GM12878 (cell line): Measurements from ENCODE around the gene DNMT3L. TPM values are rescaled to one million over a fixed set of nuclear protein-coding genes. Genes with fewer than 3 reads are reported as not detected.

Source experiments
- ATAC-seq: fragments of 200-7000 bp; cut with Tn5 transposase; 3 replicates; pipeline ENCODE4 v1.9.1; 2020; ENCODE audit warnings: mild to moderate bottlenecking, moderate library complexity
- BruUV-seq: library from RNA; stranded (reverse); fragments of 400-500 nt; replicated peaks from 2 replicates; lab custom pipeline; 2021; lab: Mats Ljungman, UMichigan
- CTCF ChIA-PET: fragments of 300-600 bp; sonication (Branson Sonifier 250); formaldehyde crosslinking; extraction: SDS; loops from one replicate; lab custom pipeline; 2021; ENCODE audit warnings: inconsistent platforms; lab: Yijun Ruan, JAX
- POLR2A ChIA-PET: fragments of 350-600 bp; formaldehyde crosslinking; extraction: SDS; loops from one replicate; lab custom pipeline; 2021; ENCODE audit warnings: inconsistent platforms; lab: Charles Lee
- RAD21 ChIA-PET: fragments of 300-600 bp; sonication (Branson Sonifier 250); formaldehyde crosslinking; loops from one replicate; lab custom pipeline; 2023; ENCODE audit warnings: antibody characterized with exemption; ENCODE audit not compliant: unreplicated experiment; lab: Charles Lee
- SMC1A ChIA-PET: fragments of 300-600 bp; sonication (Branson Sonifier 250); formaldehyde crosslinking; loops from one replicate; lab custom pipeline; 2023; ENCODE audit not compliant: unreplicated experiment, uncharacterized antibody; lab: Charles Lee
- DNase-seq: peaks from one replicate; pipeline ENCODE4 v3.0.0-alpha.2; 2011; ENCODE audit warnings: low read depth, low spot score
- FAIRE-seq: peaks from 3 replicates; lab custom pipeline; 2011; peaks lifted over from hg19 to GRCh38; lab: Jason Lieb, UNC
- H2AFZ ChIP-seq: 2 replicates; pipeline ENCODE4 v1.6.0; 2011; ENCODE audit warnings: low read depth, low read length, control low read depth; ENCODE audit not compliant: control insufficient read depth
- H3K27ac ChIP-seq: 2 replicates; pipeline ENCODE4 v1.5.1; 2011; ENCODE audit warnings: control low read depth; ENCODE audit not compliant: control insufficient read depth, insufficient read depth
- H3K27me3 ChIP-seq, 2 experiments: replicated peaks in 1 of 2; 2 replicates each; pipeline versions ENCODE4 v1.6.0 to v1.6.1; 2011; ENCODE audit warnings: low read length in 1 of 2; ENCODE audit not compliant: control insufficient read depth in 2 of 2, insufficient read depth in 2 of 2
- H3K36me3 ChIP-seq, 2 experiments: 2 replicates each; pipeline ENCODE4 v1.5.1; 2011; ENCODE audit warnings: low read length in 1 of 2; ENCODE audit not compliant: control insufficient read depth in 2 of 2, insufficient read depth in 2 of 2
- H3K4me1 ChIP-seq: 2 replicates; pipeline ENCODE4 v1.6.1; 2011; ENCODE audit warnings: mild to moderate bottlenecking, low read length, moderate library complexity, mixed read lengths; ENCODE audit not compliant: control insufficient read depth, insufficient read depth
- H3K4me2 ChIP-seq: 2 replicates; pipeline ENCODE4 v1.6.0; 2011; ENCODE audit warnings: control low read depth; ENCODE audit not compliant: control insufficient read depth, insufficient read depth
- H3K4me3 ChIP-seq: fragments of 200-600 bp; sonication (generic); 2 replicates; pipeline ENCODE4 v1.5.1; 2016
- H3K79me2 ChIP-seq: 2 replicates; pipeline ENCODE4 v1.6.0; 2011; ENCODE audit warnings: low read length; ENCODE audit not compliant: control insufficient read depth, insufficient read depth
- H3K9ac ChIP-seq: 2 replicates; pipeline ENCODE4 v1.8.0; 2011; ENCODE audit warnings: low read length, control low read depth, mixed read lengths; ENCODE audit not compliant: control insufficient read depth, insufficient read depth
- H3K9me3 ChIP-seq: replicated peaks from 3 replicates; pipeline ENCODE4 v1.5.1; 2011; ENCODE audit warnings: mild to moderate bottlenecking, low read length; ENCODE audit not compliant: control insufficient read depth, insufficient read depth
- H4K20me1 ChIP-seq: 2 replicates; pipeline ENCODE4 v1.6.0; 2011; ENCODE audit not compliant: control insufficient read depth, insufficient read depth
- CBX5 ChIP-seq: sonication (generic); IDR thresholded peaks from 2 replicates; pipeline ENCODE4 v1.6.1; 2016; ENCODE audit warnings: low read depth, moderate library complexity, mild to moderate bottlenecking, inconsistent platforms
- EED ChIP-seq: sonication (generic); IDR thresholded peaks from 2 replicates; pipeline ENCODE4 v1.6.1; 2016; ENCODE audit warnings: antibody characterized with exemption, low read depth
- FOS ChIP-seq: IDR thresholded peaks from 3 replicates; pipeline ENCODE4 v1.6.1; 2011; ENCODE audit warnings: borderline replicate concordance; ENCODE audit not compliant: insufficient read length; ENCODE audit errors: extremely low read depth
- HDAC2 ChIP-seq: fragments of 200-600 bp; sonication (generic); IDR thresholded peaks from 2 replicates; pipeline ENCODE4 v1.6.1; 2017
- IKZF1 ChIP-seq: fragments of 450-650 bp; conservative IDR thresholded peaks from 2 replicates; pipeline ENCODE4 v1.6.1; 2017; ENCODE audit warnings: antibody characterized with exemption, mild to moderate bottlenecking
- MTA3 ChIP-seq: IDR thresholded peaks from 2 replicates; pipeline ENCODE4 v1.6.1; 2012; ENCODE audit warnings: low read length, inconsistent platforms, borderline replicate concordance
- NFXL1 ChIP-seq: fragments of 450-650 bp; IDR thresholded peaks from 2 replicates; pipeline ENCODE4 v1.6.1; 2017; ENCODE audit warnings: antibody characterized with exemption, mild to moderate bottlenecking, borderline replicate concordance
- NFYA ChIP-seq: IDR thresholded peaks from 2 replicates; pipeline ENCODE4 v1.6.1; 2011; ENCODE audit warnings: low read depth, mild to moderate bottlenecking, low read length, improper control_type of control experiment, borderline replicate concordance
- NR2F1 ChIP-seq: fragments of 450-650 bp; conservative IDR thresholded peaks from 2 replicates; pipeline ENCODE4 v1.6.1; 2017; ENCODE audit warnings: mild to moderate bottlenecking
- PAX5 ChIP-seq: IDR thresholded peaks from 2 replicates; pipeline ENCODE4 v1.6.1; 2011; ENCODE audit warnings: low read depth, low read length, borderline replicate concordance
- PAX8 ChIP-seq: fragments of 450-650 bp; IDR thresholded peaks from 2 replicates; pipeline ENCODE4 v1.6.1; 2017; ENCODE audit warnings: mild to moderate bottlenecking, moderate library complexity
- POU2F2 ChIP-seq: IDR thresholded peaks from 3 replicates; pipeline ENCODE4 v1.6.1; 2011; ENCODE audit warnings: low read depth, mild to moderate bottlenecking, low read length, borderline replicate concordance
- RAD51 ChIP-seq: fragments of 450-650 bp; IDR thresholded peaks from 2 replicates; pipeline ENCODE4 v1.6.1; 2016; ENCODE audit warnings: moderate library complexity, mild to moderate bottlenecking, inconsistent platforms
- SIX5 ChIP-seq: IDR thresholded peaks from 2 replicates; pipeline ENCODE4 v1.6.1; 2011; ENCODE audit warnings: mild to moderate bottlenecking, low read depth, low read length, moderate library complexity; ENCODE audit not compliant: severe bottlenecking
- SREBF2 ChIP-seq: IDR thresholded peaks from 2 replicates; pipeline ENCODE4 v1.6.1; 2012; ENCODE audit warnings: mild to moderate bottlenecking, low read length
- TCF7 ChIP-seq: IDR thresholded peaks from 2 replicates; pipeline ENCODE4 v1.6.1; 2014; ENCODE audit warnings: antibody characterized with exemption, borderline replicate concordance
- ZNF217 ChIP-seq: fragments of 450-650 bp; IDR thresholded peaks from 2 replicates; pipeline ENCODE4 v1.6.1; 2017; ENCODE audit warnings: antibody characterized with exemption, mild to moderate bottlenecking
- ZNF384 ChIP-seq: IDR thresholded peaks from 2 replicates; pipeline ENCODE4 v1.6.1; 2012; ENCODE audit warnings: low read depth, mild to moderate bottlenecking, low read length, improper control_type of control experiment, borderline replicate concordance
- WGBS: methylation state at CpG from one replicate; pipeline ENCODE4 v1.1.6; 2016; ENCODE audit warnings: low lambda C conversion rate; ENCODE audit not compliant: insufficient replicate concordance, insufficient coverage; ENCODE audit errors: missing lambda C conversion rate; 5-methylcytosine and 5-hydroxymethylcytosine counted together
- in situ Hi-C: fragments of 300-500 bp; cut with MboI; formaldehyde crosslinking; loops from 9 replicates; pipeline ENCODE4 v1.14.3; 2018; ENCODE audit warnings: mixed read lengths
- intact Hi-C: fragments of 100-400 bp; cut with micrococcal nuclease; formaldehyde crosslinking; loops from one replicate; pipeline ENCODE4 v1.14.2; 2022; ENCODE audit not compliant: unreplicated experiment
- polyA plus RNA-seq, 11 experiments: library from polyadenylated mRNA; depleted of rRNA in 4 of 11; unstranded in 6 of 11; stranded (reverse) in 5 of 11; fragments of >200 nt; fragmentation: Nextera tagmentation in 4 of 11; fragmentation: Illumina TruSeq in 1 of 11; extraction: Ambion mirVana in 4 of 11; extraction: Trizol in 1 of 11; gene quantifications; 1 replicate in 1 of 11; 2 replicates in 10 of 11; pipeline versions ENCODE4 v1.2.1 to v1.2.3, GENCODE V29; 2011 to 2016; ENCODE audit warnings: inconsistent platforms in 2 of 11, missing spikeins in 2 of 11, low read depth in 1 of 11
- total RNA-seq, 4 experiments: library from RNA; depleted of rRNA in 3 of 4; stranded (reverse); fragments of >200 nt in 3 of 4; fragmentation: Illumina TruSeq in 1 of 4; extraction: Trizol in 1 of 4; gene quantifications; 2 replicates each; pipeline versions ENCODE4 v1.2.1 to v1.2.3, GENCODE V29; 2013 to 2021
- TF ChIP-seq, protein P1 (sequence below): fragments of 450-650 bp; IDR thresholded peaks from 2 replicates; pipeline ENCODE4 v1.6.1; 2018; ENCODE audit warnings: borderline replicate concordance, mild to moderate bottlenecking; ENCODE audit not compliant: partially characterized antibody
- TF ChIP-seq, protein P2 (sequence below): fragments of 450-650 bp; IDR thresholded peaks from 2 replicates; pipeline ENCODE4 v1.6.1; 2018; ENCODE audit warnings: mild to moderate bottlenecking, low read depth, moderate library complexity; ENCODE audit not compliant: partially characterized antibody

DNMT3L gene
- total and polyA plus RNA-seq, 10 of the 15 experiments (the other 5 are each of a cell fraction or from before 2014, with no cell fraction given): not detected

DNA sequence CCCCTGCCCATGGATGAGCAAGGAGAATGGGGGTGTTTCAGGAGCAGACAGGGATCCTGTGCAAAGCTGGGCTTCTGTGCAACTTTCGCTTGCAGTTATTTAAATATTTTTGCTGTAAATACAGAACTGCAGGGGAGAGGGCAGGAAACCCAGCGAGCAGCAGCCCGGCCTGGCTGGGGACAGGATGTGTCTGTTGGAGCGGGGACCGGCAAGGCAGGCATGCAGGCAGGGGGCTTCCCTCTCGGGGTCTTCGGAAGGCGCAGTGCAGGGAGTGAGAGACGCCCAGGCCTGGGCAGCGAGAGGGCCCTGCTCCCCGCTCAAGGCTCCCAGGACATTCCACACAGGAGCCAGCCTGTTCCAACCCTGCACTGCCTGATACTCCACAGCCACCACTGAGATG is 22.3 kb upstream of the DNMT3L start:
- FAIRE-seq (no peak), DNase-seq (no peak)
- no TSS peak for BruUV-seq
- in situ Hi-C loops: no loop called here
- Histone ChIP-seq H3K27ac (no peak overlapping the region), H3K9me3 (no peaks in the 10 kb centered on the region), H2AFZ (no peak overlapping the region), H3K79me2 (no peaks in the 10 kb centered on the region)
- RAD21 ChIA-PET: no interaction called here
- TF ChIP-seq PAX8 (no peak), EED (no peak), NFXL1 (no peak), NFYA (no peak), ZNF384 (no peak), FOS (no peak), PAX5 (no peak), CBX5 (no peak), SREBF2 (no peak), IKZF1 (no peak), SIX5 (no peak), HDAC2 (no peak), MTA3 (no peak), NR2F1 (no peak), ZNF217 (no peak), RAD51 (no peak), POU2F2 (no peak), TCF7 (no peak)
- TF ChIP-seq, protein P1, sequence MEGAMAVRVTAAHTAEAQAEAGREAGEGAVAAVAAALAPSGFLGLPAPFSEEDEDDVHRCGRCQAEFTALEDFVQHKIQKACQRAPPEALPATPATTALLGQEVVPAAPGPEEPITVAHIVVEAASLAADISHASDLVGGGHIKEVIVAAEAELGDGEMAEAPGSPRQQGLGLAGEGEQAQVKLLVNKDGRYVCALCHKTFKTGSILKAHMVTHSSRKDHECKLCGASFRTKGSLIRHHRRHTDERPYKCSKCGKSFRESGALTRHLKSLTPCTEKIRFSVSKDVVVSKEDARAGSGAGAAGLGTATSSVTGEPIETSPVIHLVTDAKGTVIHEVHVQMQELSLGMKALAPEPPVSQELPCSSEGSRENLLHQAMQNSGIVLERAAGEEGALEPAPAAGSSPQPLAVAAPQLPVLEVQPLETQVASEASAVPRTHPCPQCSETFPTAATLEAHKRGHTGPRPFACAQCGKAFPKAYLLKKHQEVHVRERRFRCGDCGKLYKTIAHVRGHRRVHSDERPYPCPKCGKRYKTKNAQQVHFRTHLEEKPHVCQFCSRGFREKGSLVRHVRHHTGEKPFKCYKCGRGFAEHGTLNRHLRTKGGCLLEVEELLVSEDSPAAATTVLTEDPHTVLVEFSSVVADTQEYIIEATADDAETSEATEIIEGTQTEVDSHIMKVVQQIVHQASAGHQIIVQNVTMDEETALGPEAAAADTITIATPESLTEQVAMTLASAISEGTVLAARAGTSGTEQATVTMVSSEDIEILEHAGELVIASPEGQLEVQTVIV: no peak
- TF ChIP-seq, protein P2, sequence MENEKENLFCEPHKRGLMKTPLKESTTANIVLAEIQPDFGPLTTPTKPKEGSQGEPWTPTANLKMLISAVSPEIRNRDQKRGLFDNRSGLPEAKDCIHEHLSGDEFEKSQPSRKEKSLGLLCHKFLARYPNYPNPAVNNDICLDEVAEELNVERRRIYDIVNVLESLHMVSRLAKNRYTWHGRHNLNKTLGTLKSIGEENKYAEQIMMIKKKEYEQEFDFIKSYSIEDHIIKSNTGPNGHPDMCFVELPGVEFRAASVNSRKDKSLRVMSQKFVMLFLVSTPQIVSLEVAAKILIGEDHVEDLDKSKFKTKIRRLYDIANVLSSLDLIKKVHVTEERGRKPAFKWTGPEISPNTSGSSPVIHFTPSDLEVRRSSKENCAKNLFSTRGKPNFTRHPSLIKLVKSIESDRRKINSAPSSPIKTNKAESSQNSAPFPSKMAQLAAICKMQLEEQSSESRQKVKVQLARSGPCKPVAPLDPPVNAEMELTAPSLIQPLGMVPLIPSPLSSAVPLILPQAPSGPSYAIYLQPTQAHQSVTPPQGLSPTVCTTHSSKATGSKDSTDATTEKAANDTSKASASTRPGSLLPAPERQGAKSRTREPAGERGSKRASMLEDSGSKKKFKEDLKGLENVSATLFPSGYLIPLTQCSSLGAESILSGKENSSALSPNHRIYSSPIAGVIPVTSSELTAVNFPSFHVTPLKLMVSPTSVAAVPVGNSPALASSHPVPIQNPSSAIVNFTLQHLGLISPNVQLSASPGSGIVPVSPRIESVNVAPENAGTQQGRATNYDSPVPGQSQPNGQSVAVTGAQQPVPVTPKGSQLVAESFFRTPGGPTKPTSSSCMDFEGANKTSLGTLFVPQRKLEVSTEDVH: no peak
- TF ChIP-seq, all 136 proteins: peak for 0
- Histone ChIP-seq H3K4me1 (peaks cover 6% of the 10 kb centered on the region; the same call in 1 of the 2 replicates), H4K20me1 (no peaks in the 10 kb centered on the region), H3K27me3 (no peaks in the 10 kb centered on the region), H3K9ac (no peak overlapping the region), H3K4me3 (no peak overlapping the region), H3K36me3 (no peaks in the 10 kb centered on the region), H3K4me2 (no peak overlapping the region)
- WGBS: 32% methylated on average over 11 of the region's 11 CpGs
- ATAC-seq: no peak
- CTCF ChIA-PET: no interaction called here
- SMC1A ChIA-PET: no interaction called here
- POLR2A ChIA-PET: interaction anchor here (1.3 kb wide), 1 partner anchor 12 kb away, joined by 3 read pairs; no protein-coding TSS in a partner anchor
- intact Hi-C loops: no loop called here
